Glomerular endothelial cell (primary cell): ENCODE results near the gene BFSP2. TPM values are rescaled to one million over a fixed set of nuclear protein-coding genes. Genes with fewer than 3 reads are reported as not detected.

Experiments
- DNase-seq: peaks from one replicate; pipeline ENCODE4 v3.0.0-alpha.2; 2011; ENCODE audit warnings: low read depth, low spot score; ENCODE audit errors: extremely low read depth
- total RNA-seq: library from RNA; depleted of rRNA; stranded (reverse); fragments of >200 nt; gene quantifications from 2 replicates; pipeline ENCODE4 v1.2.3, GENCODE V29; 2015

BFSP2 gene
- total RNA-seq, 1 donor from 2014 or later = not detected

- no peak for DNase-seq
These were observed 18.3 kb upstream of the BFSP2 start for GRCh38 chr3:133381346-133382109.

GRCh38 chr3:133383175-133383574, 16.7 kb upstream of the BFSP2 start:
- DNase-seq = no peak

DNA sequence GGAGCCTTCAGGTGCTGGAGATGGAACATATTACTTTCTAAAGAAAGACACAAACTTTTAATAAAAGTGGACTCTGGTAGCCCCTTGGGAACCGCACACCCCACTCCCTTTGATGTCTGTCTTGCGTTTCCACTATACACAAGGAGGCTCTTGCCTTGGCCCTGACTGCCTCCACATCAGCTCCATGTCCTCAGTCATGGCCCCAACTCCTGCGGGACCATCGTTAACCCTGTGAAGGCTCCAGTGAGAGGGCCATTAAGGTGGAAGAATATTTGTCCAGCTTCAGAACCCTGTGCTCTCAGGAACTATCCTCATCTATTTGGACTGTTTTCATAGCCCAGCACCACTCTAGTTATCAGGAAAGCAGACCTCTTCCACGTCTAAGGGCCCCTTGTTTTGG, 16.1 kb upstream of the BFSP2 start:
- DNase-seq = no peak

GRCh38 chr3:133384331-133385027, 15.4 kb upstream of the BFSP2 start:
- peak; percentile 37 for DNase-seq

- no peak for DNase-seq
These were observed 13.0 kb upstream of the BFSP2 start for GRCh38 chr3:133386876-133387275.

DNA sequence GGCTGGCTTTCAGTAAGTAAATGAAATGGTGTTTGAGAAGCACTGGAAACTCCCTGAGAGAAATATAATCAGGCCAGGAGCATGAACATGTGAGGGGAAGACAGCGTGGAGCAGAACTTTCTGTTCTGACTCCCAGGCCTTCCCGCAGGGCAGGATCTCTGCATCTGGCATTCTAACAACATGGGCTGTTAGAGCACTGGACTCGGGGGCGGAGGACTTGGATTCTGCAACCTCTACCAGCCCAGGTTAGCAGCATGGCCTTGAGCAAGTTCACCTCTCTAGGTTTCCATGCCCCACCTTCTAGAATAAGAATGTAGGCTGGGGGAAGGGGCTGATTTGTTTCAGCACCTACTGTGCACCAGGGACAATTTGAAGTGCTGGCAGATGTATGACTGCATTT, 12.5 kb upstream of the BFSP2 start:
- DNase-seq = no peak

- DNase-seq = no peak
These were observed 11.0 kb upstream of the BFSP2 start for GRCh38 chr3:133388696-133389395.

- DNase-seq = no peak
These were observed 9.1 kb upstream of the BFSP2 start for GRCh38 chr3:133390715-133391114.

GRCh38 chr3:133393204-133393603, 6.7 kb upstream of the BFSP2 start:
- DNase-seq = no peak

- no peak for DNase-seq
These were observed 6.0 kb upstream of the BFSP2 start for GRCh38 chr3:133393691-133394474.

DNA sequence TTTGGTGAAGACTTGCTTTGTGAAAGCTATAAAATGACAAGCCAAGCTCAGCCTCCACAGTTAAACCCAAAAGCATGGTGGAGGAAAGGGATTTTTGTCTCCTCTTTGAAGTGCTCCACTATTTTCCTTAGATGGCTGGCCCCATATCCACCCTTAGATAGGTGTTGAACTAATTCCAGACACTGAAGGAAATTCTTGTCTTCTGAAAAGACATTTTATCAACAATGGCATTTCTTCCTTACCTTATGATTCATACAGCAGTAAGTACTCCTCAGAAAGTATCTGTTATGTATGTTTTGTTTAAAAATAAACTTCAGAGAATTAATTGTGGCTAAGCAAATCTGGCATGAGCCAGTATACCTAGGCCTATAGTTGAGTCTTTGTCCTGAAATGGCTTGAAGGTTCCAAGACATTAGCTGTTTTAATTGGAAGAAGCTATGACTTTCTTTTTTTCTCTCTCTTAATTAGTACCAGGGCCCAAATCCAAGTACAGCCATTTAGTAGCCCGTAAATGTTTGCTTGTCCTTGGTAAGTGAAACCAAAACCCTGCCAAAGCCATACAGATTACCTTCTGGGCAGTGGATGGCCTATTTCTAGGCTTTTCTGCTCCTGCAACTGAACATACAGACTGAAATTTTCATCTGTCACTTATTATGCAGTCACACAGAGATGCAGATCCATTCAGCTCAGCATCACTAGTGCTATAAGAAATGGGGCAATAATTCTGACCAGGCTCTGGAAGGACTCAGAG, 5.1 kb upstream of the BFSP2 start:
- DNase-seq = no peak

- no peak for DNase-seq
These were observed 3.0 kb upstream of the BFSP2 start for GRCh38 chr3:133396906-133397305.

- DNase-seq = no peak
These were observed 1.7 kb downstream of the BFSP2 start for GRCh38 chr3:133401374-133402135.

DNA sequence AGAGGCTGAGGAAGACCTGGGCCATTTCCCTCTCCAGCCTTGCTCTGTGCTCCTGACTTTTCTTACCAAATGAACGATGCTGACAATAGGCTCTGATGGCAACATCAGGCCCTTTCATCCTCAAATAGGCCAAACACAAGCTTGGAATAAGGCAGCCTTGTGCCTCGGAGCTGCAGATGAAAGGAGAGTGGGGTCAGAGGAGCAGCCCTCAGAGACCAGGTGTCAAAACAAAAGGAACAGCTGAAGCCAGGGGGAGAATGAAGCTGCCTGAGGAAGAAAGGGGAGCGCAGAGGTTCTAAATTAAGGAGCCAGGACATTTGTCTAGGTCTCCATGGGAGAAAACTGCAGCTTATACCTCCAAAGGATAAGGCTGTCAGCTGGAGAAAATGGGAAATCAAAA, 5.1 kb downstream of the BFSP2 start:
- no peak for DNase-seq

GRCh38 chr3:133408366-133408765, 8.5 kb downstream of the BFSP2 start:
- no peak for DNase-seq

GRCh38 chr3:133408961-133409360, 9.1 kb downstream of the BFSP2 start:
- no peak for DNase-seq

GRCh38 chr3:133410191-133410892, 10.5 kb downstream of the BFSP2 start:
- no peak for DNase-seq

DNA sequence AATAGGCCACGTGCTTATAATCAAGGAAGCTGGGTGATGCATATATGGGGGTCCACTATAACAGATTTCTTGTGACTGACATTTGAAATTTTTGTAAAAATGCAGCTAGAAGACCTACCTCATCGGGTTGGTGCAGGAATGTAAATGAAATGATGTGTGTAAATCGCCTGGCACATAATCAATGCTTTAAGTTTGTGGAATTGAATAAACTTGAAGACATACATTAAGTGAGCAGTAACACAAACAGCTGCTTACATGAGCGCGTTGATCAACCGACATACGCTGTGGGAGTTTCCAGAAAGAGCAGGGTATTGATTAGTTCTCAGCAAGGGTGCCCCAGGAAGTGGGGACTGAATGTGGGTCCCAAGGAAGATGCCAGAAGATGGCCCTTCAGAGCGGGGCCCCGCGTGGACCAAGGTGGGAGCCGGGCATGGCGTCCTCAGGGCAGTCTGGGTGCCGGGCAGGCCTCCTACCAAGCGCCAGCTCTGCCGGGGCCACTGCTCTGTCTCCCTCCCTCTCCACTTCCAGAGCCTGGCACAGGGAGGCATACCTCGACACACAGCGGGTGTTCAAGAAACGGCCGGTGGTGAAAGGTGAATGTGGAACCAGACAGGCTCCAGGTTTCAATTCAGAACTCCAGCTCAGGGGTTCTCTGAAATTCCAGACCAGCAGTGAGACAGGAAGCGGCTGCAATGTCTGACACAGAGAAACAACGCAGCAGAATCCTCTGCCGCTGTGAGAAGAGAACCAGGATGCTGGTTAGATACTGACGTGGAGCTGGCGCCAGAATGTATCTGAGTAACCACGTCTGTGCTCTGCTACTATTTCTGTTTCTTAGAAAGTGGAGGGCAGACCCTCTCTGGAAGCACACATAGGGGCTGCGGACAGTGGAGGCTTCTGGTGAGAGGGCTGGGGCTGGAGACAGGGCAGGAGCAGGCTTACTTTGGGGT, 12.6 kb downstream of the BFSP2 start:
- DNase-seq = no peak
